ENCODE results near the gene ZNF503.

ZNF503 gene

GRCh38 chr10:75408509-75408875 is 6.9 kb upstream of the ZNF503 start:
- H3K4me3 ChIP-seq (ENCODE audit: control insufficient read depth, low read depth, low read length): peak overlapping the region; percentile 61
- no peak for DNase-seq (ENCODE audit: low read depth)
- no peak for TF ChIP-seq CTCF (IDR thresholded peaks at IDR 0.05; ENCODE audit: control insufficient read depth, insufficient read depth, low read depth, low read length, missing control alignments)

GRCh38 chr10:75407713-75408508 is 6.3 kb upstream of the ZNF503 start:
- DNase-seq (ENCODE audit: low read depth): no peak
- TF ChIP-seq CTCF (IDR thresholded peaks at IDR 0.05; ENCODE audit: control insufficient read depth, insufficient read depth, low read depth, low read length, missing control alignments): no peak
- H3K4me3 ChIP-seq (ENCODE audit: control insufficient read depth, low read depth, low read length): peak overlapping the region; percentile 61

- H3K4me3 ChIP-seq (ENCODE audit: control insufficient read depth, low read depth, low read length): no peak overlapping the region
- DNase-seq (ENCODE audit: low read depth): no peak
- TF ChIP-seq CTCF (IDR thresholded peaks at IDR 0.05; ENCODE audit: control insufficient read depth, insufficient read depth, low read depth, low read length, missing control alignments): no peak
Measured at GRCh38 chr10:75407224-75407712, 5.7 kb upstream of the ZNF503 start.

- no peak for DNase-seq (ENCODE audit: low read depth)
- no peak overlapping the region for H3K4me3 ChIP-seq (ENCODE audit: control insufficient read depth, low read depth, low read length)
- no peak for TF ChIP-seq CTCF (IDR thresholded peaks at IDR 0.05; ENCODE audit: control insufficient read depth, insufficient read depth, low read depth, low read length, missing control alignments)
Measured at GRCh38 chr10:75406462-75407223, 5.1 kb upstream of the ZNF503 start.

GRCh38 chr10:75405598-75406461 is 4.3 kb upstream of the ZNF503 start:
- no peak for DNase-seq (ENCODE audit: low read depth)
- TF ChIP-seq CTCF (IDR thresholded peaks at IDR 0.05; ENCODE audit: control insufficient read depth, insufficient read depth, low read depth, low read length, missing control alignments): no peak
- no peak overlapping the region for H3K4me3 ChIP-seq (ENCODE audit: control insufficient read depth, low read depth, low read length)

Data from AG09309 (cell line).